Mucosa of stomach (tissue), 1 donor: ENCODE data around the gene ADAMTS8.
"Not testable (repeated sequence)": the region's sequence is repeated elsewhere in the genome, so short reads cannot be mapped to it uniquely, and the experiment has no call there.

Experiments used
- H3K27me3 ChIP-seq: one replicate; pipeline ENCODE4 v1.7.0; 2013; ENCODE audit warnings: mild to moderate bottlenecking, low read length; ENCODE audit not compliant: control insufficient read depth, insufficient read depth
- H3K36me3 ChIP-seq: one replicate; pipeline ENCODE4 v1.7.0; 2013; ENCODE audit warnings: low read length; ENCODE audit not compliant: control insufficient read depth, insufficient read depth
- H3K4me1 ChIP-seq: one replicate; pipeline ENCODE4 v1.7.0; 2013; ENCODE audit warnings: mild to moderate bottlenecking, low read length; ENCODE audit not compliant: control insufficient read depth, insufficient read depth
- H3K4me3 ChIP-seq: one replicate; pipeline ENCODE4 v1.7.0; 2013; ENCODE audit warnings: low read length
- H3K9ac ChIP-seq: one replicate; pipeline ENCODE4 v1.7.0; 2013; ENCODE audit warnings: mild to moderate bottlenecking, low read length, moderate library complexity
- H3K9me3 ChIP-seq: one replicate; pipeline ENCODE4 v1.7.0; 2013; ENCODE audit warnings: mild to moderate bottlenecking, low read length, moderate library complexity; ENCODE audit not compliant: control insufficient read depth
- donor health status: Pancreatic carcinoma.

ADAMTS8 gene

DNA sequence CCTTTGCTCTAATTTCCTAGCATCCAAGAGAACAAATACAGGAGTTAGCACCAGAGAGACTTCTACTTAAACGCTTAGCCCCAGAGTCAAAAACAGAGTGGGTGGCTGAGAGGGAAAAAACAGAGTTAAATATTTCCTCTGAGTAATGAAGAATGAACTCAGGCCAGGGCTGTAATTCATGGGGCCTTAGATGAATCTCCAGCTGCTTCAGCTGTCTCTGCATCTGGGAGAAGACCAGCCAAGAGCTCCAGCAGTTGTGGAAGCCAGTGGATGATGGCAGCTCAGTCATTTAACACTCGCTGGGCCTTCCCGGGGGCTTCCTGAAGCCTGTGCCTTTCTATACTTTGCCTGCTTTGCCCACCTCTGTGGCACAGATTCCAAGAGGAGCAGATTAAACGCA is 14.3 kb upstream of the ADAMTS8 start:
- no peaks in the 10 kb centered on the region for H3K36me3 ChIP-seq

GRCh38 chr11:130441719-130442118 is 13.3 kb upstream of the ADAMTS8 start:
- no peaks in the 10 kb centered on the region for H3K4me1 ChIP-seq
- no peaks in the 10 kb centered on the region for H3K27me3 ChIP-seq
- no peak overlapping the region for H3K4me3 ChIP-seq
- no peak overlapping the region for H3K9ac ChIP-seq
- H3K9me3 ChIP-seq = no peaks in the 10 kb centered on the region
- no peaks in the 10 kb centered on the region for H3K36me3 ChIP-seq

More for the DNA sequence above, 14.3 kb upstream of the ADAMTS8 start:
- Histone ChIP-seq H3K4me1 (no peaks in the 10 kb centered on the region), H3K9me3 (no peaks in the 10 kb centered on the region), H3K4me3 (no peak overlapping the region), H3K27me3 (no peaks in the 10 kb centered on the region), H3K9ac (no peak overlapping the region)

- no peaks in the 10 kb centered on the region for H3K36me3 ChIP-seq
- H3K9me3 ChIP-seq = no peaks in the 10 kb centered on the region
- H3K9ac ChIP-seq = no peak overlapping the region
- H3K4me1 ChIP-seq = no peaks in the 10 kb centered on the region
- no peak overlapping the region for H3K4me3 ChIP-seq
- no peaks in the 10 kb centered on the region for H3K27me3 ChIP-seq
These were observed 11.5 kb upstream of the ADAMTS8 start for GRCh38 chr11:130439876-130440275.

DNA sequence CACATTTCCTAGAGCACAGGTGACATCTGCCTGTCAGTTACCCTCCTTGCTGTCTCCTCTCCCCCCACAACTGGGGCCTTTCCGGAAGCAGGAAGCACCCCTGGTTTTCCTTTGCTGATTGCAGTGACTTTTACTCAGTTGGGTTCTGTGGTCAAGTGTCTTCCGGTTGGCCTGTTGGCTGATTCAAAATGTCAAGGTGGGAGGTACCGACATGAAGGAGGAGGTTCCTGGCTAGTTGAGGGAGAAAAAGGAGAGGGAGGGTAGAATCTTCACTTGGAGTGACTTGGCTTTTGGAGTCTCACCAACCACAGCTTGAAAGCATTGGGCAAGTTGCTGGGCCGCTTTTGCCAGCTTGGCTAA is 10.7 kb upstream of the ADAMTS8 start:
- Histone ChIP-seq H3K9ac (no peak overlapping the region), H3K9me3 (no peaks in the 10 kb centered on the region), H3K4me3 (no peak overlapping the region), H3K27me3 (no peaks in the 10 kb centered on the region), H3K36me3 (no peaks in the 10 kb centered on the region), H3K4me1 (no peaks in the 10 kb centered on the region)

DNA sequence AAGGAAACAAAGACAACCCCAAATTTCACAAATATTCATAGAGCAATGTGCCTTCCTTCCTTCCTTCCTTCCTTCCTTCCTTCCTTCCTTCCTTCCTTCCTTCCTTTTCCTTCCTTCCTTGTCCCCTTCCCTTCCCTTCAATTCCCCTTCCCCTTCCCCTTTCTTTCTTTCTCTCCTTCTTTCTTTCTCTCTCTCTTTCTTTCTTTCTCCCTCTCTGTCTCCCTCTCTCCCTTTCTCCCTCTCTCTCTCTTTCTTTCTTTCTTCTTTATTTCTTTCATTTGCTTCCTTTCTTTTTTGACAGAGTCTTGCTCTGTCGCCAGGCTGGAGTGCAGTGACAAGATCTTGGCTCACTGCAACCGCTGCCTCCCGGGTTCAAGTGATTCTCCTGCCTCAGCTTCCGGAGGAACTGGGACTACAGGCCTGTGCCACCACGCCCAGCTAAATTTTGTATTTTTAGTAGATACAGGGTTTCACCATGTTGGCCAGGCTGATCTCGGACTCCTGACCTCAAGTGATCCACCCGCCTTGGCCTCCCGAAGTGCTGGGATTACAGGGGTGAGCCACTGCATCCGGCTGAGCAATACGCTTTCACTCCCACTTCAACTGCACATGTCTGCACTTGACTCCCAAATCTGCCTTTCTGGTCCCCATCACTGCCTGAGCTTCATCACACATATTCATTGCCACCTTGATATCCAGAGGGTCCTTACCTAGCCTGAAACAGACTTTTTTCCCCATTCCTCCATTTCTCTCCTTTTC is 10.2 kb upstream of the ADAMTS8 start:
- not testable (repeated sequence) for H3K27me3 ChIP-seq, H3K9ac ChIP-seq, H3K4me1 ChIP-seq, H3K36me3 ChIP-seq, H3K4me3 ChIP-seq, H3K9me3 ChIP-seq

GRCh38 chr11:130437848-130438247 is 9.4 kb upstream of the ADAMTS8 start:
- Histone ChIP-seq H3K9me3 (no peaks in the 10 kb centered on the region), H3K4me1 (no peaks in the 10 kb centered on the region), H3K9ac (no peak overlapping the region), H3K4me3 (no peak overlapping the region), H3K36me3 (no peaks in the 10 kb centered on the region), H3K27me3 (no peaks in the 10 kb centered on the region)

DNA sequence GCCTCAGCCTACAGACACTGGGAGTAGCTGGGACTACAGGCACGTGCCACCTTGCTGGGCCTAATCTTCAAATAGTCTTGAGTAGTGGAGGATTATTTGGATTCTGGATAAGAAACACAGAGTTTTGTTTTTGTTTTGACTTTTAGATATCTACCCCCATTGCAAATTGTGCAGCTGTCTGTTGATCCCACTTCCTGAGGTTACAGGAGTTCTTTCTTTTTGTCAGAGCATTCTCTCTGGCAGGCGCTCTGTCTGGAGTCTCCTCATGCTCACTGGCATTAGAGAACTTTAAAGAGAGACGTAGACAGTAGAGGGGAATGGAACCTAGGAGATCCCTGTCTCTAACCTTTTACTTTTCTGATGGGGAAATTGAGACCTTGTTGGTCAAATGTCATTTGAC is 7.8 kb upstream of the ADAMTS8 start:
- no peaks in the 10 kb centered on the region for H3K9me3 ChIP-seq
- no peaks in the 10 kb centered on the region for H3K36me3 ChIP-seq
- no peak overlapping the region for H3K4me3 ChIP-seq
- H3K4me1 ChIP-seq = no peaks in the 10 kb centered on the region
- H3K9ac ChIP-seq = no peak overlapping the region
- H3K27me3 ChIP-seq = no peaks in the 10 kb centered on the region

DNA sequence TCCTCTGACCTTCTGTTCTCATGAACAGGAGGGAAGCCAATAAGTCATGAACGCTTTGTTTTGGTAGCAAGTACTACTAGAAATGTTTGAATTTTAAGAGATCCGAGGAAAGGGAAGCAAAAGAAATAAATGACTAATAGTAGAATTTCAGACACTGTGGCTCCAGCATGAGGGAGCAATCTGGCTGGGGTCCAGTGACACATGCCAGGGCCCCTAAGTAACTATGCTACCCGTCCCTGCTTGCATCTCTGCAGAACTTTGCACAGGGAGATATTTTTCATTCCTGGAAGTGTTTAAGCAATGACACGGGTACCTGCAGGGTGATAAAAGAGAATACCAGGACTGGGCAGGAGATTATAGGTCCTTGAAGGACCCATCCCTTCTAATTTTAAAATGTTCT is 7.3 kb upstream of the ADAMTS8 start:
- H3K36me3 ChIP-seq = no peaks in the 10 kb centered on the region
- no peaks in the 10 kb centered on the region for H3K4me1 ChIP-seq
- no peak overlapping the region for H3K9ac ChIP-seq
- no peaks in the 10 kb centered on the region for H3K27me3 ChIP-seq
- H3K4me3 ChIP-seq = no peak overlapping the region
- no peaks in the 10 kb centered on the region for H3K9me3 ChIP-seq

- H3K4me1 ChIP-seq = no peaks in the 10 kb centered on the region
- H3K36me3 ChIP-seq = no peaks in the 10 kb centered on the region
- peak overlapping the region; percentile 71 for H3K9ac ChIP-seq
- H3K27me3 ChIP-seq = peaks cover 10% of the 10 kb centered on the region
- no peaks in the 10 kb centered on the region for H3K9me3 ChIP-seq
- H3K4me3 ChIP-seq = peak overlapping the region; percentile 44
These were observed 6.3 kb upstream of the ADAMTS8 start for GRCh38 chr11:130434521-130435223.

DNA sequence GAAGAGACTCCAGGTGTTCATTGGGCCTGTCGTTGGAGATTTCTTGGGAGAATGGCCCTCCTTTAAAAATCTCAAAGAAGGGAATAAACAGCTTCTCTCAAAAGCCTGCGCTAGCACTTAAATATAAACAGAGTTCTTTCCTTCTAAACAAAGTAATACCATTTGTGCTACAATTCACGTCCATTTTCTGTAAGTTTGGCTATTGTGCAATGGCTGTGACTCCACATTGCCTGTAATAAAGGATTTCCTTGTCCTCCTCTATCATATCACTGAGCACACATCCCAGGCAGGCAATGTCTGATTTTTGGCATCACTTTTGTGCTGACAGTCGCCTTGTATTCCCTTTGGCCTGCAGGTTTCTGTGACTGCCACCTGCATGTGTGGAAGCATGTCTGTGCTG is 4.9 kb upstream of the ADAMTS8 start:
- Histone ChIP-seq H3K4me1 (no peaks in the 10 kb centered on the region), H3K9me3 (no peaks in the 10 kb centered on the region), H3K36me3 (no peaks in the 10 kb centered on the region), H3K27me3 (peaks cover 22% of the 10 kb centered on the region), H3K9ac (no peak overlapping the region), H3K4me3 (no peak overlapping the region)

GRCh38 chr11:130431801-130432200 is 3.4 kb upstream of the ADAMTS8 start:
- Histone ChIP-seq H3K4me1 (no peaks in the 10 kb centered on the region), H3K9ac (no peak overlapping the region), H3K36me3 (no peaks in the 10 kb centered on the region), H3K27me3 (peaks cover 33% of the 10 kb centered on the region), H3K4me3 (no peak overlapping the region), H3K9me3 (no peaks in the 10 kb centered on the region)

GRCh38 chr11:130431331-130431773 is 2.9 kb upstream of the ADAMTS8 start:
- no peak overlapping the region for H3K4me3 ChIP-seq
- no peaks in the 10 kb centered on the region for H3K36me3 ChIP-seq
- H3K27me3 ChIP-seq = peaks cover 37% of the 10 kb centered on the region
- no peaks in the 10 kb centered on the region for H3K9me3 ChIP-seq
- H3K4me1 ChIP-seq = no peaks in the 10 kb centered on the region
- H3K9ac ChIP-seq = no peak overlapping the region
